Panc1 (cell line): ENCODE measurements around the gene POLR1G. TPM values are rescaled to one million over a fixed set of nuclear protein-coding genes. Genes with fewer than 3 reads are reported as not detected.
A peak's percentile ranks its signal among the peaks of the same experiment; 100 is the strongest.

Experiments used
- ATAC-seq: fragments of 200-7000 bp; cut with Tn5 transposase; 2 replicates; pipeline ENCODE4 v1.9.1; 2020; ENCODE audit warnings: mild to moderate bottlenecking, moderate library complexity
- BruUV-seq: library from RNA; stranded (reverse); fragments of 400-500 nt; replicated peaks from 2 replicates; lab custom pipeline; 2021; lab: Mats Ljungman, UMichigan
- CTCF ChIA-PET: fragments of 300-600 bp; sonication (Branson Sonifier 250); formaldehyde crosslinking; loops from one replicate; lab custom pipeline; 2022; ENCODE audit warnings: antibody characterized with exemption; lab: Charles Lee
- POLR2A ChIA-PET: fragments of 300-600 bp; sonication (Branson Sonifier 250); formaldehyde crosslinking; loops from one replicate; lab custom pipeline; 2022; ENCODE audit warnings: antibody characterized with exemption; lab: Charles Lee
- DNase-seq: peaks from one replicate; pipeline ENCODE4 v3.0.0-alpha.2; 2010; ENCODE audit warnings: low read depth, low spot score
- H3K27ac ChIP-seq: 2 replicates; pipeline ENCODE4 v1.5.1; 2011; ENCODE audit warnings: mild to moderate bottlenecking, low read length, inconsistent platforms
- H3K27me3 ChIP-seq: fragments of 200-500 bp; sonication (Bioruptor generic); 2 replicates; pipeline ENCODE4 v1.6.0; 2014; ENCODE audit warnings: low read length, inconsistent platforms; ENCODE audit not compliant: control insufficient read depth, insufficient read depth
- H3K36me3 ChIP-seq: fragments of 200-500 bp; sonication (Bioruptor generic); 2 replicates; pipeline ENCODE4 v1.5.1; 2014; ENCODE audit warnings: inconsistent platforms, mild to moderate bottlenecking, low read length, moderate library complexity; ENCODE audit not compliant: control insufficient read depth, insufficient read depth
- H3K4me1 ChIP-seq: 2 replicates; pipeline ENCODE4 v1.5.1; 2011; ENCODE audit warnings: inconsistent platforms, mild to moderate bottlenecking, low read length, moderate library complexity; ENCODE audit not compliant: control insufficient read depth, insufficient read depth
- H3K4me3 ChIP-seq, 2 experiments: 2 replicates each; pipeline ENCODE4 v1.5.1; 2011 to 2012; ENCODE audit warnings: low read depth in 2 of 2, low read length in 2 of 2, mild to moderate bottlenecking in 2 of 2, inconsistent platforms in 1 of 2, moderate library complexity in 1 of 2
- H3K9me3 ChIP-seq: fragments of 200-500 bp; sonication (Bioruptor generic); 2 replicates; pipeline ENCODE4 v1.5.1; 2014; ENCODE audit warnings: low read depth, mild to moderate bottlenecking, inconsistent platforms, low read length, moderate library complexity; ENCODE audit not compliant: control insufficient read depth, insufficient read depth
- CTCF ChIP-seq: fragments of 450-650 bp; IDR thresholded peaks from 2 replicates; pipeline ENCODE4 v1.5.1; 2017; ENCODE audit warnings: mild to moderate bottlenecking
- POLR2AphosphoS5 ChIP-seq: IDR thresholded peaks from 2 replicates; pipeline ENCODE4 v1.6.1; 2012; ENCODE audit warnings: mild to moderate bottlenecking, low read depth, low read length, moderate library complexity
- REST ChIP-seq, 2 experiments: IDR thresholded peaks; 2 replicates each; pipeline ENCODE4 v1.6.1; 2011 to 2012; ENCODE audit warnings: low read depth in 2 of 2, control low read depth in 1 of 2, low read length in 1 of 2, mild to moderate bottlenecking in 1 of 2, moderate library complexity in 1 of 2; ENCODE audit not compliant: insufficient read depth in 1 of 2
- SIN3A ChIP-seq: IDR thresholded peaks from 2 replicates; pipeline ENCODE4 v1.6.1; 2012; ENCODE audit warnings: low read depth, mild to moderate bottlenecking, low read length, moderate library complexity, borderline replicate concordance; ENCODE audit not compliant: insufficient read depth
- TCF7L2 ChIP-seq: IDR thresholded peaks from 2 replicates; pipeline ENCODE4 v1.6.1; 2011; ENCODE audit warnings: mild to moderate bottlenecking, low read depth, low read length, inconsistent platforms
- in situ Hi-C: cut with HindIII; loops from 2 replicates; pipeline ENCODE4 v1.10.0; 2016; ENCODE audit warnings: low sequenced_read_pairs, low pct_unique_long_range_greater_than_20kb
- intact Hi-C: fragments of 100-400 bp; cut with micrococcal nuclease; formaldehyde crosslinking; loops from one replicate; pipeline ENCODE4 v1.10.0; 2022; ENCODE audit not compliant: unreplicated experiment
- total RNA-seq: library from RNA; stranded (reverse); gene quantifications from one replicate; pipeline ENCODE4 v1.2.1, GENCODE V29; 2021; ENCODE audit not compliant: unreplicated experiment

POLR1G gene
- total RNA-seq, 1 experiment from 2014 or later, result 27.8 TPM

GRCh38 chr19:45444318-45445041, 38.0 kb downstream of the POLR1G start:
- DNase-seq (no peak), ATAC-seq (peak; percentile 73)
- Histone ChIP-seq H3K4me3 (peak overlapping the region; percentile 14 to 71; a peak in 3 of 4 replicates), H3K9me3 (no peaks in the 10 kb centered on the region), H3K4me1 (peaks cover 16% of the 10 kb centered on the region), H3K36me3 (no peaks in the 10 kb centered on the region), H3K27ac (no peak overlapping the region), H3K27me3 (no peaks in the 10 kb centered on the region)
- TF ChIP-seq REST (IDR thresholded peaks at IDR 0.05; ENCODE audit: insufficient read depth in 1 of 2, low read depth in 2 of 2, low read length in 1 of 2) (no peak), SIN3A (no peak), TCF7L2 (no peak), CTCF (peak; percentile 37), POLR2AphosphoS5 (no peak)
- in situ Hi-C loops, result no loop called here
- intact Hi-C loops, result no loop called here
- ChIA-PET CTCF (no interaction called here), POLR2A (no interaction called here)
- no TSS peak for BruUV-seq

- peaks cover 19% of the 10 kb centered on the region for H3K4me1 ChIP-seq
- no peak for ATAC-seq
- no peak for DNase-seq
- TSS peak; percentile 88 for BruUV-seq
- no peaks in the 10 kb centered on the region for H3K36me3 ChIP-seq
- H3K27ac ChIP-seq, result no peak overlapping the region
- CTCF ChIA-PET, result no interaction called here
- intact Hi-C loops, result no loop called here
- no peaks in the 10 kb centered on the region for H3K27me3 ChIP-seq
- POLR2A ChIA-PET, result no interaction called here
- no peaks in the 10 kb centered on the region for H3K9me3 ChIP-seq
- TF ChIP-seq POLR2AphosphoS5 (no peak), TCF7L2 (no peak), REST (IDR thresholded peaks at IDR 0.05; ENCODE audit: insufficient read depth in 1 of 2, low read depth in 2 of 2, low read length in 1 of 2) (no peak), CTCF (no peak), SIN3A (no peak)
- H3K4me3 ChIP-seq, result no peak overlapping the region
- in situ Hi-C loops, result no loop called here
These were observed 38.7 kb downstream of the POLR1G start for GRCh38 chr19:45445139-45445538.
